GM19324 (cell line): ENCODE measurements around the gene PRKCB.

ENCODE experiments used
- ATAC-seq: cut with Tn5 transposase; IDR thresholded peaks from one replicate; pipeline ENCODE4 v1.9.1; 2021; ENCODE audit warnings: mild to moderate bottlenecking, moderate library complexity; ENCODE audit not compliant: unreplicated experiment, low FRiP score

PRKCB gene

GRCh38 chr16:24116046-24116776 is 280.4 kb downstream of the PRKCB start:
- no peak for ATAC-seq

GRCh38 chr16:24116989-24117388 is 281.2 kb downstream of the PRKCB start:
- no peak for ATAC-seq

GRCh38 chr16:24117680-24118079 is 281.9 kb downstream of the PRKCB start:
- no peak for ATAC-seq

DNA sequence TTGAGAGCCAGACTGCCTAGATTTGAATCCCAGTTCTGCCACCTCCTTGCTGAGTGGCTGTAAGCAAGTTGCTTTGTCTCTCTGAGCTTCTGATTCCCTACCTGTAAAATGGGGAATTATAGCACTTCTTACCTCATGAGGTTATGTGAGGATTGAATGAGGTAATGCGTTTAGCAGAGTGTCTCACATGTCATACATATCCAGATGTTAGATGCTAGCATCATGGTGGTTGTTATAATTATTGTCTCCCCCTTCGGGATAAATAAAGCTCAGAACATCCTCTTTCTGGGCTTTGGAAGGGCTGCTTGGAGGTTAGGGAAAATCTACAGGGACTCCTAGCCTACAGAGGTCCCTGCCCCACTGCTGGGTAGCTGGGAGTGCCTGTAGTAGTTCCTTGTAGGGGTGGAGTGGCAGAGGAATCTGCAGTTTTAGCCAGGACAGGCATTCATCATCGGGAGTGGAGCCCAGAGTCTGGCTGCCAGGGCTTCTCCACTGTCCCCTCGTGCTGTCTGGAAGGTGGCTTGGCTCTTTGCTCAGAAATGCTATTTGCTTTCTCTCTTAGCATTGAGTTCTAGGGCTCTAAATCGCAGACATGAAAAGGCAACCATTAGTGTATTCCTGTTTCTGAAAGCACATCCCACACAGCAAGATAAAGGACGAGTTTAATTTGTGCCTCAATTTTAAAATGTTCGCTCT is 282.5 kb downstream of the PRKCB start:
- ATAC-seq: no peak

DNA sequence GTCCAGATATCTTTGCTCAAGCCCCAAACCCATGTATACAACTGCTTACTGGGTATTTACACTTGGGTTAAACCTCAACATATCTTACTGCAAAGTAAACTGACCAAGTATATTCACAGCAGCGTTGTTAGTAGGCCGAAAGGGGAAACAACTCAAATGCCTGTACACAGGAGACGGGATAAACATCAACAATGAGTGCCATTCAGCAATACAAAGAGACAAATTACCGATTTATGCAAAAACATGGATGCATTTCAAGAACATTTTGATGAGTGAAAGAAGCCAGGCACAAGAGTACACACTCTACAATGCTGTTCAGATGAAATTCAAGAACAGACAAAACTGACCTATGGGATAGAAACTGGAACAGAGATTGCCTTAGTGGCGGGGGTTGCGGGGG is 284.0 kb downstream of the PRKCB start:
- no peak for ATAC-seq

GRCh38 chr16:24123275-24123674 is 287.5 kb downstream of the PRKCB start:
- no peak for ATAC-seq

DNA sequence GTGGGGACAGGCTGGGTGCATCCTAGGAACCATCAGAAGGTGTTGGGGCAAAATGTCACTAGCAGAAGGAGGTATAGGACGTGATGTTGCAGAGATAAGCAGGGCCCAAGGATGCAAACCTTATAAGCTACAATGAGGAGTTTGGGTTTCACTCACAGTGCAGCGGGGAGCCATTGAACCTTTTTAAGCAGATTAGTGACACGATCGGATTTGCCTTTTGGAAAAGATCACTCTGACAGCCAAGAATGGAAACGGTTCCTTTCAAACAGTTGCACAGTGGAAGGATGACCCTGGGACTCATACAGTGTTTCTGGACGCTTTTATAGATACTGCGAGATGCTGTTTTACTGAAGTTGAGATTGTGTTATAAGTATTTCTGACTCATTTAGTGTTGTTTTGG is 288.5 kb downstream of the PRKCB start:
- no peak for ATAC-seq

DNA sequence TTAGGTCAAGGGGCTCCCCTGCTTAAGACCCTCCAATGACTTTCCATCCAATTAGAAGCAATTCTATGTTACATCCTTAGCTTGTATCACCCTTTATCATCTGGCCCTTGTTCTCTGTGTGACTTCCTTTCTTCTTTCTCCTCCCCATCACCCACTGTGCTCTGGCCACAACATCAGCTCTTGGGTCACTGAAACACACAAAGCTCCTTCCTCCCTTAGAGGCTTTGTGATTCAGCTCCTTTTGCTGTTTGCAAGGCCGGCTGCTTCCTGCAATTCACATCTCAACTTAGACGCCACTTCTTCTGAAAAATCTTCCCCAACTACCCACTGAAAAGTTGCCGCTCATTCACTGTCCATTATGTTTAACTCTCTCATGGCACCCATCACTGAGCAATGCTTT is 289.4 kb downstream of the PRKCB start:
- ATAC-seq: no peak

DNA sequence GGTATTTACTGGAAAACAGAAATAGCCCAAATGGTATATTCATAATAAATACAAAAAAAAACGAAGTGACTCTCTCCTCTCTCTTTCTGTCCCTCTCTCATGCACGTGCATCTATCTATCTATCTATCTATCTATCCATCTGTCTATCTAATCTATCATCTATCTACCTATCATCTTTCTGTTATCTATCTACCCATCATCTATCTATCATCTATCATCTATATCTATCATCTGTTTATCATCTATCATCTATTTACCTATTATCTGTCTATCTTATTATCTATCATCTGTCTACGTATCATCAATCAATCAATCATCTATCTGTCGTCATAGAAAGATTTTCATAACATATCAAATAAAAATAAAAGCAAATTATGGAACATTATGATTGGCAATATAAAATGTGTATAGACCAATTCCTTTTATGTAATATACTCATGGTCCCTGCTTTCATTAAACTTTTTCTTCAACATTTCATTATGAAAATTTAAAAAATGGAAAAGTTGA is 293.7 kb downstream of the PRKCB start:
- no peak for ATAC-seq

- no peak for ATAC-seq
Observed at GRCh38 chr16:24130494-24131085, 294.8 kb downstream of the PRKCB start.

GRCh38 chr16:24131294-24131693 is 295.5 kb downstream of the PRKCB start:
- no peak for ATAC-seq

GRCh38 chr16:24132048-24132796 is 296.4 kb downstream of the PRKCB start:
- no peak for ATAC-seq

GRCh38 chr16:24132797-24133155 is 297.0 kb downstream of the PRKCB start:
- no peak for ATAC-seq

GRCh38 chr16:24135624-24136565 is 300.1 kb downstream of the PRKCB start:
- ATAC-seq: no peak

- ATAC-seq: no peak
Observed at GRCh38 chr16:24138024-24138423, 302.2 kb downstream of the PRKCB start.

DNA sequence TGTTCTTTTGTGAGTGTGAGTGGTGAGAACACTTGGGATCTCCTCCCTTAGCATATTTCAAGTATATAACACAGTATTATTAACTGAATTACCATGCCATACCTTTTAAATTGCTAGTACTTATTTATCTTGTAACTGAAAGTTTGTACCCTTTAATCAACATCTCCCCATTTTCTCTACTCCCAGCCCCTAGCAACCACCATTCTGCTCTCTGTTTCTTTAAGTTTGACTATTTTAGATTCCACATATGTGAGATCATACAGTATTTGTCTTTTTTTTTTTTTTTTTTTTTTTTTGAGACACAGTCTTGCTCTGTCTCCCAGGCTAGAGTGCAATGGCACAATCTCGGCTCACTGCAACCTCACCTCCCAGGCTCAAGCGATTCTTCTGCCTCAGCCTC is 302.8 kb downstream of the PRKCB start:
- ATAC-seq: no peak

- ATAC-seq: no peak
Observed at GRCh38 chr16:24139282-24139681, 303.5 kb downstream of the PRKCB start.

GRCh38 chr16:24140730-24141129 is 304.9 kb downstream of the PRKCB start:
- no peak for ATAC-seq

- no peak for ATAC-seq
Observed at GRCh38 chr16:24141466-24141865, 305.7 kb downstream of the PRKCB start.

DNA sequence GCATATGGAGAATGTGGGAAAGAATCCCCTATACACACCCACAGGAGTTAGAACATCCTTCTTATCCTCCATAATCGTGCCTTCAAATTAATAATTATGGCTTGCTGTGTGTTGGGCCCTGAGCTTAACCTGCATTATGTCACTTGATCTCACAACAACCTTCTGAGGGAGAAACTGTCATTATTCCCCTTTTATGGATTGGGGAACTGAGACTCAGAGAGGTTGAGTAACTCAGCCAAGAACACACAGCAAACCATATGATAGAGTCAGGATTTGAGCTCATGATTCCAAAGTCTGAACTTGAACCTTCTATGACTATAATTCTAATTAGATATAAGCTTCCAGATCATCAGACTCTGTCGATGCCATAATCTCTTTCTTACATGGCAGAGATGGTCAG is 306.1 kb downstream of the PRKCB start:
- no peak for ATAC-seq
